ENCODE results near the gene LCK.

The LCK gene

DNA sequence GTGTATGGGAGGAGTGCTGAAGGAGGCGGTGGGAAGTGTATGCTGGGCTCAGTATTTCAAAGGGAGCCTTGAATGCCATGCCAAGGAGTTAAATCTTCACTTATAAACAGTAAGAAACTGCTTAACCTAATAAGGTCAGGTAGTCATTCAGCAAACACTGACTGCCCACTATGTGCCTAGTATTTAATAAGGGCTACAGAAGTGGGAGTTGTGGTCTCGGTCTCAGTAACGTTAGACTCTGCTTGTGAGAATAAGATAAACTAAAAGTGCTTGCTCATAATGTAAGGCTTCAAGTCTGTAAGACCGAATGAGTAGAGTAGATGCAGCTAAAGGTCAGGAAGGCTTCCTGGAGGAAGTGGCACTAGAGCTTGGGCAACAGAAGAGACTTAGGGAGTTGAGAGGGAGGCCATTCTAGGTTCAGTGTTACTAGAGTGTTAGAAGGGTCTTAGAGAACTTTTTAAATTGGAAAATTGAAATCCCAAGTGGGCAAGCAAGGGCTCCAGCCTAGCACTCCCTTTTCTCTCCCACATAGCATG lies 78.9 kb downstream of the LCK start:
- no peak for DNase-seq

DNA sequence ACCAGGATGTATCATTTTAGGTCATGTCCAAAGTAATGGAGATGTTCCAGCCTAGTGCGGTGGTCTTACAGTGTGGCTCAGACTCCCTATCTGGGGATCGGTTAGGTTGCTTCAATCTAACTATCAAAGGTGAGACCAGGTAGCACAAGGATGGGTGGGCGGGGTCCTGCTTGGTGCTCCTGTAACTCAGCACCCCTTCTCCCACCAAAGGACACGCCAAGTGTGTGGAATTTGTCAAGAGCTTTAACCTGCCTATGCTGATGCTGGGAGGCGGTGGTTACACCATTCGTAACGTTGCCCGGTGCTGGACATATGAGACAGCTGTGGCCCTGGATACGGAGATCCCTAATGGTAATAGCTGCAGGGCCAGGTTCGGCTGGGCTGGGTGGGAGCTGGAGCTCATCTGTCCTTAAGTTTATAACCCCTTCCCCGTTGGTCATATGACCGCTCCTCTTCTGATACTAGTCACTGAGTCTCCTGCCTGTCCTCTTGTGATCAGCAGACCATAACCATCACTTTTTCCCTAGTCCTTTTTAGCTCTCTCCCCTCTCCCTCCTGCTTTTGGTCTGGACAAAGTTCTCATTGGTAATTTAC lies 79.6 kb downstream of the LCK start:
- no peak for DNase-seq

DNA sequence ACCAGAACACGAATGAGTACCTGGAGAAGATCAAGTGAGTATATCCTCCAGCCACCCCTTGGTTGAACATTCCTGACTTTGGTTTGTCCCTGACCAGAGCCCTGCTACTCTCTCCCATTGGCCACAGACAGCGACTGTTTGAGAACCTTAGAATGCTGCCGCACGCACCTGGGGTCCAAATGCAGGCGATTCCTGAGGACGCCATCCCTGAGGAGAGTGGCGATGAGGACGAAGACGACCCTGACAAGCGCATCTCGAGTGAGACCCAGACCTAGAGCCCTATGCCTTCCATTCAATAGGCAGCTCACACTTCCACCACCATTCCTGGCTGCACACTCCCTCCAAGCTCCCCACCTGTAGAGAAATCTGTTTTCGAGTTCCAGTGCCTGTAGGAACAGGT lies 80.5 kb downstream of the LCK start:
- DNase-seq: no peak

DNA sequence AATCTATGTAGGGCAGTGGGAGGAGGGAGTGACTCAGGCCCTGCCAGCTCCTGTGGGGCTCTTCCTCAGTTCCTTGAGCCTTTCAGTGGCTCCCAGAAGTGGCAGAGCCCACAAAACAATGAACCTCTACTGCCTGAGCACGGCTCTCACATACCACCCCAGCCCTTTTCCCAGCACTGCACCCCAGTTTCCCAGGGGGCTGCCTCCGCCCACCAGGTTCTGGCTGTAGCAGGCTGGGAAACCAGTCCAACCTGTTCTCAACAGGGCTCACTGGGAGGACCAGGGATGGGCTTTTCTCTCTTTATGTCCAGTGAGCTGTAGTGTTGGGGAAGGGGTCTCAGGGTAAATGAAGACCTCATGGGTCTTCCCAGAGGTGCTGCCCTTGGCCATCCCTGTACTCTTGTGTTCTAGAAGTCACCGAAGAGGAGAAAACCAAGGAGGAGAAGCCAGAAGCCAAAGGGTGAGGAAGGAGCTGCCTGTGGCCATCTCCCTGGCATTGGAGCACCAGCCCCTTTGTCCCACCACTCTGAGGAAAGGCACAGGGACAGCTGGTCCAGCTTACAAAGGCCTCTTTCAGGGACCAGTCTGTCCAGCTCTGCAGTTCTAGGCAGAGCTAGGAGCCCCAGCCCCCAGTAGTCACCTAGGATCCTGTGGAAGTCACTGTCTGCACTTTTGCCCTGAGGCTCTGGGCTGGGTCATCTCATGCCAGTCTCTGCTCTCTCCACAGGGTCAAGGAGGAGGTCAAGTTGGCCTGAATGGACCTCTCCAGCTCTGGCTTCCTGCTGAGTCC lies 81.4 kb downstream of the LCK start:
- no peak for DNase-seq

DNA sequence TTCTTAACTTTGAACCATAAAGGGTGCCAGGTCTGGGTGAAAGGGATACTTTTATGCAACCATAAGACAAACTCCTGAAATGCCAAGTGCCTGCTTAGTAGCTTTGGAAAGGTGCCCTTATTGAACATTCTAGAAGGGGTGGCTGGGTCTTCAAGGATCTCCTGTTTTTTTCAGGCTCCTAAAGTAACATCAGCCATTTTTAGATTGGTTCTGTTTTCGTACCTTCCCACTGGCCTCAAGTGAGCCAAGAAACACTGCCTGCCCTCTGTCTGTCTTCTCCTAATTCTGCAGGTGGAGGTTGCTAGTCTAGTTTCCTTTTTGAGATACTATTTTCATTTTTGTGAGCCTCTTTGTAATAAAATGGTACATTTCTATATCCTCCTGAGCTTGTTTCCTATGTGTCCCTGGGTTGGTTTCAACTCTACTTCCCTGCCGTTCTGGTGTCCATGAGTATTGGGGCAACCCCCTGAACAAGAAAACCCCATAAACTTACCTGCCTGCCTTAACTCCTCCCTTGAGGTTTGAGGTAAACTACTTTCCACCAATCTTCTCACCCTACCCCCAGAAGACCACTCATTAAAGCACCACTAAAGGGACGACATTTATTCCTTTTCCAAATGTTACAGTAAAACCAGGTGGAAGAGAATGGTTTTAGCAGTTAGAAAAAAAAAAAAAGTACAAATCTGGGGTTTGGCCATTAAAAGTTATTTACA lies 82.3 kb downstream of the LCK start:
- no peak for DNase-seq

DNA sequence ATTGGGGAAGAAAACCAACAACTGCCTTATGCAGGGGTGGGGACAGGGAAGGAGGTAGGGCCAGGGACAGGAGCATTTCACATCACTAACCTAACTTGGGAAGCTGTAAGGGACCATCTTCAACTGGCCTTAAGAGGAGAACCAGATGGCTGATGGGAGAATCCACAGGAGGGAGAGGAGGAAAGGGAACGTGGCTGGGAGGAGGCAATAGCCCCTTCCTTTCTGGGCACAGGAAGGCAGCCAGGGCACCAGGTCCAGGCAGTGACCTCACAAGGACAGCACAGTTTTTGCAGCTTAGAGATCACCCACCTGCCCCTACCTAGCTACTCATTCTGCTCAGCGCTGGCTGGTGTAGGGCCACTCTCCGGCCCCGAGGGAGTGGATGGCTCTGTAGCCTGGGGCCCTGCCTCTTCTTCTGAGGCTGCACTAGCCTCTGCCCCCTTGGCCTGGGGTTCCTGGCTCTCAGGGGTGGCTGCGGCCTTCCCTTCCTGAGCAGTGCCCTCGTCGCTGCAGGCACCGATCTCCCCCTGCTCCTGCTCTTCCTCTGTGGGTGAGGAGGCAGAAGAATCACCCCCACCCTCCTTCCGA lies 83.3 kb downstream of the LCK start:
- no peak for DNase-seq

DNA sequence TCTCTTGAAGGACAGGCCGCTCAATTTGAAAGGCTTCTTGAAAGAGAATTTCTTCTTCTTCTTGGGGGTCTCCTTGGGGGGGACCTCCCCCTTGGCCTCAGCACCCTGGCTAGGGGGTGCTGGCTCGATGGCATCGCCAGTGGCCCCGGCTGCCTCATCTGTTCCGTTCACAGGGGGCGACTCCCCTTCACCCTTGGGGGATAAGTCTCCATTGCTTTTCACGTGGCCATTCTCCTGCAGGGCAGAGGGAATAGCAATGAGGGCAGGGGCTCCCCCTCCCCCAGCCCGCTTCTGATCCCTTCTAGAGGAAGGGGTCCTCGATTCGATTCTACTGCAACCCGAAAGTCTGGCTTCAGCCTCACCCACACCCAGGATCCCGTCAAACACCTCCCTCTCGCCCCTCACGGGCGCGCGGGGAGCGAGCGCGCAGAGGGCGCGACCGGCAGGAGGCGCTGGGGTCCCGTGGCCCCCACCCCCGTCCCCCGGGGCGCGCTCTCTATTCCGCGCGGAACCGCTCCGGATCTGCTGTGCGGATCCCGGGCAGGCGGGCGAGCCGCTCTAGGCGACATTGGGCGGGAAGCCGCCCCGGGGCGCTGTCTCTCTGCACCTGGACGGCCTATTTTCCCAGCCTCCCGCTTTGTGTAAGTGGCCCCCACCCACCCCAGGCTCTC lies 83.9 kb downstream of the LCK start:
- DNase-seq: peak; percentile 21

DNA sequence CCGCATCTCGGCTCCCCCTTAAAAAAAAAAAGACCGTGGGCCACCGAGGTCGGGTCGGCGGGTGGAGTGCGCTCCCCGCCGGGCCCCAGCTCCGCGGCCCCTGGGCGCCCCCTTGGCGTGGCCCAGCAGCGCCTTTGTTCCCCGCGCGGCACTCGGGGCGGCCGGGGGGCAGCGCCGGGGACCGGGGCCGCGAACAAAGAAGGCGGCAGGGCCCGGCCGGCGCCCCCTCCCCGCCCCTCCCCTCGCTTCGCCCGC lies 84.4 kb downstream of the LCK start:
- DNase-seq: no peak
